A549 (cell line): ENCODE data around the gene UBE2R2. TPM values are rescaled to one million over a fixed set of nuclear protein-coding genes. Genes with fewer than 3 reads are reported as not detected.

ENCODE experiments used
- ATAC-seq, 2 experiments: fragments of 200-7000 bp in 1 of 2; fragments of >200 bp in 1 of 2; cut with Nextera tagmentation in 1 of 2; cut with Tn5 transposase in 1 of 2; 3 replicates each; pipeline versions ENCODE4 v1.8.0 to v1.9.1; 2018 to 2020; ENCODE audit warnings: mild to moderate bottlenecking in 1 of 2, moderate library complexity in 1 of 2
- CTCF ChIA-PET: fragments of 300-600 bp; sonication (Branson Sonifier 250); formaldehyde crosslinking; extraction: SDS; loops from one replicate; lab custom pipeline; 2021; ENCODE audit warnings: antibody characterized with exemption, inconsistent platforms; lab: Yijun Ruan, JAX
- POLR2A ChIA-PET: fragments of 350-600 bp; formaldehyde crosslinking; extraction: SDS; loops from one replicate; lab custom pipeline; 2021; ENCODE audit warnings: antibody characterized with exemption, inconsistent platforms; lab: Yijun Ruan, JAX
- DNase-seq, 2 experiments: peaks; one replicate each; pipeline versions ENCODE4 v3.0.0 to v3.0.0-alpha.2; 2011 to 2016; ENCODE audit warnings: low read depth in 1 of 2, low spot score in 1 of 2
- FAIRE-seq: peaks from 2 replicates; lab custom pipeline; 2011; peaks lifted over from hg19 to GRCh38; lab: Jason Lieb, UNC
- H3K27ac ChIP-seq, 2 experiments: fragments of >200 bp; sonication (Bioruptor Twin); formaldehyde crosslinking; 3 replicates each; pipeline ENCODE4 v1.5.1; 2016 to 2017
- H3K4me1 ChIP-seq: fragments of >200 bp; sonication (Bioruptor Twin); formaldehyde crosslinking; 3 replicates; pipeline ENCODE4 v1.6.1; 2016
- H3K4me2 ChIP-seq: fragments of >200 bp; sonication (Bioruptor Twin); formaldehyde crosslinking; 3 replicates; pipeline ENCODE4 v1.6.1; 2016
- H3K4me3 ChIP-seq: fragments of >200 bp; sonication (Bioruptor Twin); formaldehyde crosslinking; 3 replicates; pipeline ENCODE4 v1.5.1; 2016
- H3K9me3 ChIP-seq: fragments of >200 bp; sonication (Bioruptor Twin); formaldehyde crosslinking; 3 replicates; pipeline ENCODE4 v1.6.1; 2016
- ATOH8 ChIP-seq: fragments of 250-450 bp; sonication (Bioruptor Pico); IDR thresholded peaks from 2 replicates; pipeline ENCODE4 v1.5.0; 2020; ENCODE audit warnings: low read depth, mild to moderate bottlenecking, moderate library complexity
- CBX8 ChIP-seq: fragments of 200-600 bp; sonication (generic); IDR thresholded peaks from 2 replicates; pipeline ENCODE4 v1.6.1; 2016
- CEBPB ChIP-seq, 2 experiments: fragments of >200 bp in 1 of 2; sonication (Bioruptor Twin) in 1 of 2; formaldehyde crosslinking in 1 of 2; IDR thresholded peaks; 2 replicates each; pipeline ENCODE4 v1.6.1; 2012 to 2016
- CHD4 ChIP-seq: fragments of 200-600 bp; sonication (generic); IDR thresholded peaks from 2 replicates; pipeline ENCODE4 v1.6.1; 2016; ENCODE audit warnings: antibody characterized with exemption, mild to moderate bottlenecking, borderline replicate concordance
- CTCF ChIP-seq: fragments of >200 bp; sonication (Bioruptor Twin); formaldehyde crosslinking; IDR thresholded peaks from 3 replicates; pipeline ENCODE4 v1.5.1; 2016
- E2F6 ChIP-seq: IDR thresholded peaks from 2 replicates; pipeline ENCODE4 v1.6.1; 2012; ENCODE audit warnings: low read depth, borderline replicate concordance
- EHF ChIP-seq: fragments of 250-450 bp; sonication (Bioruptor Pico); IDR thresholded peaks from 2 replicates; pipeline ENCODE4 v1.5.0; 2020; ENCODE audit warnings: mild to moderate bottlenecking
- ESRRA ChIP-seq: fragments of 150-350 bp; IDR thresholded peaks from 2 replicates; pipeline ENCODE4 v1.6.1; 2014; ENCODE audit warnings: mild to moderate bottlenecking, low read length, borderline replicate concordance
- FOSL2 ChIP-seq, 2 experiments: fragments of 450-650 bp in 1 of 2; fragments of >200 bp in 1 of 2; sonication (Bioruptor Twin) in 1 of 2; formaldehyde crosslinking; IDR thresholded peaks; 2 replicates each; pipeline versions ENCODE4 v1.5.0 to v1.6.1; 2016 to 2020; ENCODE audit warnings: mild to moderate bottlenecking in 1 of 2, moderate library complexity in 1 of 2
- GATA3 ChIP-seq: IDR thresholded peaks from 2 replicates; pipeline ENCODE4 v1.6.1; 2012; ENCODE audit warnings: borderline replicate concordance
- HDAC2 ChIP-seq: fragments of 200-600 bp; sonication (generic); IDR thresholded peaks from 2 replicates; pipeline ENCODE4 v1.6.1; 2016
- HES2 ChIP-seq: fragments of >200 bp; sonication (Bioruptor Twin); formaldehyde crosslinking; IDR thresholded peaks from 2 replicates; pipeline ENCODE4 v1.6.1; 2016
- HMGXB4 ChIP-seq: fragments of 250-450 bp; sonication (Bioruptor Pico); IDR thresholded peaks from 2 replicates; pipeline ENCODE4 v1.5.0; 2021; ENCODE audit warnings: mild to moderate bottlenecking, moderate library complexity, borderline replicate concordance
- HOXB13 ChIP-seq: fragments of 250-450 bp; sonication (Bioruptor Pico); IDR thresholded peaks from 2 replicates; pipeline ENCODE4 v1.5.0; 2020; ENCODE audit warnings: low read depth, mild to moderate bottlenecking, moderate library complexity
- HOXB5 ChIP-seq: fragments of 250-450 bp; sonication (Bioruptor Pico); IDR thresholded peaks from 2 replicates; pipeline ENCODE4 v1.5.0; 2020; ENCODE audit warnings: mild to moderate bottlenecking, moderate library complexity
- JUN ChIP-seq, 2 experiments: fragments of >200 bp; sonication (Bioruptor Twin); formaldehyde crosslinking; IDR thresholded peaks; 2 replicates in 1 of 2; 3 replicates in 1 of 2; pipeline ENCODE4 v1.6.1; 2016 to 2017
- KDM5A ChIP-seq: fragments of 200-600 bp; sonication (generic); IDR thresholded peaks from 2 replicates; pipeline ENCODE4 v1.6.1; 2016; ENCODE audit warnings: antibody characterized with exemption, mild to moderate bottlenecking
- MYC ChIP-seq: IDR thresholded peaks from 2 replicates; pipeline ENCODE4 v1.6.1; 2012; ENCODE audit warnings: mild to moderate bottlenecking, inconsistent platforms, low read length, improper control_type of control experiment, borderline replicate concordance
- NFE2L2 ChIP-seq: fragments of 150-350 bp; conservative IDR thresholded peaks from 2 replicates; pipeline ENCODE4 v1.6.1; 2014; ENCODE audit warnings: low read length
- NPAS2 ChIP-seq: fragments of 250-450 bp; sonication (Bioruptor Pico); IDR thresholded peaks from 2 replicates; pipeline ENCODE4 v1.8.0; 2022; ENCODE audit warnings: mild to moderate bottlenecking, moderate library complexity, borderline replicate concordance
- PBX3 ChIP-seq: IDR thresholded peaks from 2 replicates; pipeline ENCODE4 v1.6.1; 2012
- PHF8 ChIP-seq: fragments of 200-600 bp; sonication (generic); IDR thresholded peaks from 2 replicates; pipeline ENCODE4 v1.6.1; 2016; ENCODE audit warnings: low read depth, mild to moderate bottlenecking, antibody characterized with exemption, moderate library complexity, borderline replicate concordance
- POLR2A ChIP-seq: IDR thresholded peaks from 2 replicates; pipeline ENCODE4 v1.6.1; 2012; ENCODE audit warnings: mild to moderate bottlenecking, low read length
- RAD21 ChIP-seq, 2 experiments: fragments of >200 bp in 1 of 2; sonication (Bioruptor Twin) in 1 of 2; formaldehyde crosslinking in 1 of 2; IDR thresholded peaks in 1 of 2; conservative IDR thresholded peaks in 1 of 2; 2 replicates in 1 of 2; 3 replicates in 1 of 2; pipeline ENCODE4 v1.6.1; 2012 to 2018; ENCODE audit warnings: inconsistent platforms in 1 of 2
- RARB ChIP-seq: fragments of 250-450 bp; sonication (Bioruptor Pico); IDR thresholded peaks from 2 replicates; pipeline ENCODE4 v1.8.0; 2021; ENCODE audit warnings: mild to moderate bottlenecking, moderate library complexity
- RCOR1 ChIP-seq: fragments of 150-350 bp; IDR thresholded peaks from 2 replicates; pipeline ENCODE4 v1.6.1; 2014; ENCODE audit warnings: antibody characterized with exemption, low read length, low read depth
- SMC3 ChIP-seq: fragments of >200 bp; sonication (Bioruptor Twin); formaldehyde crosslinking; IDR thresholded peaks from 3 replicates; pipeline ENCODE4 v1.6.1; 2018; ENCODE audit warnings: inconsistent platforms
- SREBF2 ChIP-seq: fragments of 450-650 bp; IDR thresholded peaks from 2 replicates; pipeline ENCODE4 v1.6.1; 2014; ENCODE audit warnings: mild to moderate bottlenecking, moderate library complexity
- USF2 ChIP-seq: fragments of 450-650 bp; IDR thresholded peaks from 2 replicates; pipeline ENCODE4 v1.6.1; 2014; ENCODE audit warnings: antibody characterized with exemption
- ZC3H11A ChIP-seq: fragments of 450-650 bp; IDR thresholded peaks from 2 replicates; pipeline ENCODE4 v1.6.1; 2014; ENCODE audit warnings: antibody characterized with exemption, mild to moderate bottlenecking
- polyA plus RNA-seq, 4 experiments: library from polyadenylated mRNA; depleted of rRNA in 3 of 4; stranded (reverse); fragments of >200 nt; fragmentation: RNase III in 1 of 4; extraction: RNeasy Plus Mini Kit Qiagen cat#74134 plus additional on column Dnase treatment in 1 of 4; gene quantifications; 2 replicates in 3 of 4; 3 replicates in 1 of 4; pipeline ENCODE4 v1.2.3, GENCODE V29; 2011 to 2017

UBE2R2 gene
- polyA plus RNA-seq, 2 of the 4 experiments (the other 2 are of a cell fraction) = 41.2 to 48.1 TPM

- POLR2A ChIA-PET = no interaction called here
- Histone ChIP-seq H3K4me1 (peaks cover 4% of the 10 kb centered on the region; the same call in 1 of the 3 replicates), H3K4me3 (no peak overlapping the region), H3K27ac (no peak overlapping the region), H3K4me2 (no peak overlapping the region), H3K9me3 (no peaks in the 10 kb centered on the region)
- CTCF ChIA-PET = interaction anchor here (0.6 to 1.9 kb wide), 9 partner anchors 10 to 1338 kb away, joined by 3 to 8 read pairs (median 3); no protein-coding TSS in a partner anchor
- no peak for DNase-seq
- TF ChIP-seq CHD4 (no peak), HMGXB4 (CRISPR knock-in tag) (no peak), ZC3H11A (no peak), EHF (CRISPR knock-in tag) (no peak), CEBPB (IDR thresholded peaks at IDR 0.05) (no peak), PBX3 (no peak), SREBF2 (no peak), HES2 (no peak), NPAS2 (no peak), NFE2L2 (no peak), E2F6 (no peak), ATOH8 (CRISPR knock-in tag) (no peak), RARB (no peak), CBX8 (no peak), SMC3 (no peak), HOXB5 (CRISPR knock-in tag) (no peak), USF2 (no peak), POLR2A (no peak)
- no peak for ATAC-seq
- FAIRE-seq = no peak
Measured at GRCh38 chr9:33893861-33894260, 76.9 kb downstream of the UBE2R2 start.

- ATAC-seq = no peak
Measured at GRCh38 chr9:33894316-33894715, 77.4 kb downstream of the UBE2R2 start.

More at GRCh38 chr9:33894316-33894715, 77.4 kb downstream of the UBE2R2 start:
- CTCF ChIA-PET = interaction anchor here (0.6 to 1.9 kb wide), 7 partner anchors 10 to 1337 kb away, joined by 3 to 8 read pairs (median 3); no protein-coding TSS in a partner anchor
- DNase-seq (no peak), FAIRE-seq (no peak)
- no peak overlapping the region for H3K4me3 ChIP-seq
- no peak for TF ChIP-seq CTCF
- no peak for TF ChIP-seq ESRRA
- TF ChIP-seq HOXB13 (CRISPR knock-in tag) = no peak
- TF ChIP-seq MYC = no peak
- no peak for TF ChIP-seq FOSL2 (IDR thresholded peaks at IDR 0.05)
- TF ChIP-seq FOSL2 (CRISPR knock-in tag; IDR thresholded peaks at IDR 0.05) = no peak
- TF ChIP-seq EHF (CRISPR knock-in tag) = no peak
- TF ChIP-seq HDAC2 = no peak
- no peak for TF ChIP-seq JUN (IDR thresholded peaks at IDR 0.05)
- no peak for TF ChIP-seq RAD21 (conservative IDR thresholded peaks at IDR 0.05 in 1 of 2, IDR thresholded peaks at IDR 0.05 in 1 of 2)
- no peak for TF ChIP-seq PBX3
- no peak for TF ChIP-seq KDM5A
- no peak for TF ChIP-seq CBX8
- TF ChIP-seq RCOR1 = no peak
- no peak for TF ChIP-seq PHF8
- no peak for TF ChIP-seq GATA3
- TF ChIP-seq, all 56 proteins: peak for 0
- Histone ChIP-seq H3K4me1 (no peaks in the 10 kb centered on the region; the same call in 2 of the 3 replicates), H3K27ac (no peak overlapping the region), H3K9me3 (no peaks in the 10 kb centered on the region), H3K4me2 (no peak overlapping the region)
- POLR2A ChIA-PET = no interaction called here
